GM19023 (cell line): Measurements from ENCODE around the gene NOTCH4.

Source experiments
- ATAC-seq: cut with Tn5 transposase; IDR thresholded peaks from one replicate; pipeline ENCODE4 v1.9.1; 2021; ENCODE audit warnings: mild to moderate bottlenecking, moderate library complexity; ENCODE audit not compliant: unreplicated experiment

The NOTCH4 gene

DNA sequence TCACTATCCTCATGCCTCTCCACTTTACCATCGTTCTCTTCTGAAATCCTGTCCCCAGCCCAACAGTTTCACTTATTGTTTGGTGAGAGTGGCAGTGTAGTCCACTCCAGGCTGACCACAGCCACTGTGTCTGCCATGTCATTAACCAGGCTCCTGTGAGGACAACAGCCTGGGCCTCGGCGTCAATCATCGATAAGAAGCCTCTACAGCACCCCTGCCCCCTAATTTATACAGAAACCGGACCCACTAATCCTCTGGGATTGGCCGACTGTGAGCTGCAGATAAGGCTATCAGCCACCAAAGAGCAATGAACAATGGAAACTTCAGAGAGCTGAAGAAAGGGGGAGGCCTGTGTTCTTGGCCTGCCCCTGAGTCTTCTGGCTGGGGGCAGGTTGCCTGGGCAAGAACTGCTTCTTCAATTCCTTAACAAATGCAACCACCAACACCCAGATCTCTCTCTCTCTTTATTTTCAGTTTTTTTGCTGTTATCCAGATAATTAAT, 56.1 kb downstream of the NOTCH4 start:
- ATAC-seq, result no peak

DNA sequence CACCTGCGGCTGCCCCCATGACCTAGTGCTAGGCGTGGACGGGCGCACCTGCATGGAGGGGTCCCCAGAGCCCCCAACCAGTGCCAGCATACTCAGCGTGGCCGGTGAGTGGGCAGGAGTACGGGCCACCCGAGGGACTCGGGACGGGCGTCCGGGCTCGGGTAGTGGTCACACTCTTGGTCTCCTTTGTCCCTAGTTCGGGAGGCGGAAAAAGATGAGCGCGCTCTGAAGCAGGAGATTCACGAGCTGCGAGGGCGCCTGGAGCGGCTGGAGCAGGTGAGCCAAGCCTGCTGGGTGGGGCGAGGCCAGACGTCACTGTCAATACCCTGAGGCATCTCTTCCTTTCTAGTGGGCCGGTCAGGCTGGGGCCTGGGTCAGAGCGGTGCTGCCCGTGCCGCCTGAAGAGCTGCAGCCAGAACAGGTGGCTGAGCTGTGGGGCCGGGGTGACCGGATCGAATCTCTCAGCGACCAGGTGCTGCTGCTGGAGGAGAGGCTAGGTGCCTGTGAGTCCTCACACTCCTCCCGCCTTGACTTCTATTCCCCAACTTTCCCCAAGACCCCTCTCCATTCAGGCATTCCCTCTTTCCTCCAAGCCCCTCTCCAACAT, 56.6 kb downstream of the NOTCH4 start:
- no peak for ATAC-seq

DNA sequence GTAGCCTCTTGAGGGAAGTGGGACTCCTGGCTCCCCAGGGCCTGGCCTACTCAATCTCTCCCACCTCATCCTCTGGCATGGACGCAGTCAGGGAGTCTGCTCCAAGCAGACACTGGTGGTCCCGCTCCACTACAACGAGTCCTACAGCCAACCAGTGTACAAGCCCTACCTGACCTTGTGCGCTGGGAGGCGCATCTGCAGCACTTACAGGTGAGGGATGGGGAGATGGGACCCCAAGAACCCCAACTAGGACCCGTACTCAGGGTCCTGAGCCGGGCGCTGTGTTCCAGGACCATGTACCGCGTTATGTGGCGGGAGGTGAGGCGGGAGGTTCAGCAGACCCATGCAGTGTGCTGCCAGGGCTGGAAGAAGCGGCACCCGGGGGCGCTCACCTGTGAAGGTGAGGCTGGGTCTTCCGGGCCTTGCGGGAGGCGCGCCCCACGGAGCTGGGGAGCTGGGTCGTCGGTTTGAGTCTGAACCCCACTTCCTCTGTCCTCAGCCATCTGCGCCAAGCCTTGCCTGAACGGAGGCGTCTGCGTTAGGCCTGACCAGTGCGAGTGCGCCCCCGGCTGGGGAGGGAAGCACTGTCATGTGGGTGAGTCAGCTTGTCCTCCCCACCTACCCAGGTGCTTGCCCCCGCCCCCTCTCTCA, 57.3 kb downstream of the NOTCH4 start:
- no peak for ATAC-seq

DNA sequence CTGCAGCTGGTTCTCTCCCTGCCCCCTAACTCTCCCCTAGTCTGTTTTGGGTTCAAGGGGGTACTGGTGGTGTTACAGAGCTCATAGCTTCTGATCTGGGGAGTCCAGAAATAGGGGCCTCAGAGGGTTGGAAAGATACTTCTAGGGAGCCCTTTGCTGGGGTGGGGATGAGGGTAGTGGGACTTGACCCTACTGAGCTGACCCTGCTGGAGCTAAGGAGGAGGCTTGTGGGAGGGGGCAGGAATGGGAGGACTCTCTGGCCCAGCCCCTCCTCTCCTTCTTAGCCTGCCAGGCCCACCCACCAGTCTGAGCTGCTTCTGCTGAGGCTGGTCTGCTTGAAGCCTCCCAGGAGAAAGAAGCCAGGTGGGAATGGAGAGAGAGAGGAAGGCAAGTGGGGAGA, 59.6 kb downstream of the NOTCH4 start, which contains the start of gene EGFL8:
Gene EGFL8, plus strand, starts transcription at position 301 of the 400 bp plus-strand sequence. CDS start 1,571 bp downstream, outside the sequence.
- ATAC-seq, result no peak

DNA sequence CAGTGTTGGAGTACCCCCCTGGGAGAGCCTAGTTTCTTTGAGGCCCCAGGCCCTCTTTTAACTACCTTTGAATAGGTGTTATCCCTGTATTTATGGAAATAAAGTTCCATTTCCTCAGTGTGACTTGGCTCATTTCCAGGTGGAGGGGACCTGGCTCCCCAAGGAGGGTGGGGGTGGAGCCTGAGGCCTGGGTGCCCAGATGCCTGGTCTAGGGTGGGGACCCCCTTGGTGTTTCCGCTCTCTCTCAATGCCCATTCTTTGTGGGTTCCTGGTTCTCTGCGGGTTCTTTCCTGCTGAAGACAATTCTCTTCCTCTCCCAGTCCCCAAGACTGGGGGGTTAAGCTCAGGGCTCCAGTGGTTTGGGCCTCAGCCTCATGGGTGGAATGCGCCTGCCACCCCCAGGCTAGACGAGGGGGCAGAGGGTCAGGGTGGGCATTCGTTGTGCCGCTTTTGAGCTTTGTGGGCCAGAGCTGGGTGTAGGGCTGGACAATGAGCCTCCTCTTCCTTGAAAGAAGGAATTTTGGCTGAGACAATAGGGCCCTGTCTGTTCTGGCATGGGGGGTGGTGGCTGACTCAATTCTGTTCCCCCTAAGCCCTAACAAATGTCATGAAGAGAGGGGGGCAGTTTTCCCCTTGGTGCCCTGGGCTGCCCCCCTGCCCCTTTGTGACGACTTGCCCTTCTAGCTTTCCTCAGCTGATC, 60.2 kb downstream of the NOTCH4 start:
- ATAC-seq, result no peak

DNA sequence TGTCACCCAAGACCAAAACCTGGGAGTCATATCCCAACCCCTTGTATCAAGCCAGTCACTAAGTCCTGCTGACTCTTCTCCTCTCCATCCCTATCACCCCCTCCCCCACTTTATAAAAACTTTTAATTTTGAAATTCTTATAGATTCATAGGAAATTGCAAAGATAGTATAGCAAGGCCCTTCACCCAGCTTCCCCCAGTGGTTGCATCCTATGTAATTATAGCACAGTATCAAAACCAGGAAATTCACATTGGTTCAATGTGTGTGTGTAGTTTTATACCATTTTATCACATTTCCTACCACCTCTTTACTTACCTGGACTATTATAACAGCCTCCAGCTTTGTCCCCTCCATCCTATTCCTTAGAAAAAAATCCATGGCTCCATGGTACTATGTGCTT, 65.8 kb downstream of the NOTCH4 start:
- no peak for ATAC-seq

DNA sequence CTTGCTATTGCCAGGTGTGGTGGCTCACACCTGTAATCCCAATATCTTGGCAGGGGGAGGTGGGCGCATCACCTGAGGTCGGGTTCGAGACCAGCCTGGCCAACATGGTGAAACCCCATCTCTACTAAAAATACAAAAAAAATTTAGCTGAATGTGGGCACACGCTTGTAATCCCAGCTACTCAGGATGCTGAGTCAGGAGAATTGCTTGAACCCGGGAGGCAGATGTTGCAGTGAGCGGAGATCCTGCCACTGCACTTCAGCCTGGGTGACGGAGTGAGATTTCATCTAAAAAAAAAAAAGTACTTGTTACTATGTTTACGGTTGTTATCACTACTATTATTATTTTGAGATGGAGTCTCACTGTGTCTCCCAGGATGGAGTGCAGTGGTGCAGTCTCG, 67.0 kb downstream of the NOTCH4 start:
- ATAC-seq, result no peak

DNA sequence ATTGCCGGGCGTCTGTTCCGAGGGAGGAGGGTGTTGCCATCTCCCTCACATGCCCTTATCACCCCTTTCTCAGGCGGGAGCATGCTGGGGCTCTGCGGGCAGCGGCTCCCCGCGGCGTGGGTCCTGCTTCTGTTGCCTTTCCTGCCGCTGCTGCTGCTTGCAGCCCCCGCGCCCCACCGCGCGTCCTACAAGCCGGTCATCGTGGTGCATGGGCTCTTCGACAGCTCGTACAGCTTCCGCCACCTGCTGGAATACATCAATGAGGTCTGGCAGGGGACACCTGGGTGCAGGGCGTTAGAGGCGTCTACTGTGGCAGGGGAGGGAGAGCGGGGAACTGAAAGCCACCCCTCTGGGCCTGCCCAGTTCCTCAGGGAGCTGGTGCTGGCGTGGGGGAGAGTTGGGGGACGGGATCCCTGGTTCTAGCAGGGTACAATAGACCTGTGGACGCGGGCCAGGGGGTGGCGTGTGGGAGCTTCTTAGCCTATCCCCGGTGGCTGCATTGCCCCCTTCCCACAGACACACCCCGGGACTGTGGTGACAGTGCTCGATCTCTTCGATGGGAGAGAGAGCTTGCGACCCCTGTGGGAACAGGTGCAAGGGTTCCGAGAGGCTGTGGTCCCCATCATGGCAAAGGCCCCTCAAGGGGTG, 69.2 kb downstream of the NOTCH4 start:
- ATAC-seq, result peak; percentile 56

DNA sequence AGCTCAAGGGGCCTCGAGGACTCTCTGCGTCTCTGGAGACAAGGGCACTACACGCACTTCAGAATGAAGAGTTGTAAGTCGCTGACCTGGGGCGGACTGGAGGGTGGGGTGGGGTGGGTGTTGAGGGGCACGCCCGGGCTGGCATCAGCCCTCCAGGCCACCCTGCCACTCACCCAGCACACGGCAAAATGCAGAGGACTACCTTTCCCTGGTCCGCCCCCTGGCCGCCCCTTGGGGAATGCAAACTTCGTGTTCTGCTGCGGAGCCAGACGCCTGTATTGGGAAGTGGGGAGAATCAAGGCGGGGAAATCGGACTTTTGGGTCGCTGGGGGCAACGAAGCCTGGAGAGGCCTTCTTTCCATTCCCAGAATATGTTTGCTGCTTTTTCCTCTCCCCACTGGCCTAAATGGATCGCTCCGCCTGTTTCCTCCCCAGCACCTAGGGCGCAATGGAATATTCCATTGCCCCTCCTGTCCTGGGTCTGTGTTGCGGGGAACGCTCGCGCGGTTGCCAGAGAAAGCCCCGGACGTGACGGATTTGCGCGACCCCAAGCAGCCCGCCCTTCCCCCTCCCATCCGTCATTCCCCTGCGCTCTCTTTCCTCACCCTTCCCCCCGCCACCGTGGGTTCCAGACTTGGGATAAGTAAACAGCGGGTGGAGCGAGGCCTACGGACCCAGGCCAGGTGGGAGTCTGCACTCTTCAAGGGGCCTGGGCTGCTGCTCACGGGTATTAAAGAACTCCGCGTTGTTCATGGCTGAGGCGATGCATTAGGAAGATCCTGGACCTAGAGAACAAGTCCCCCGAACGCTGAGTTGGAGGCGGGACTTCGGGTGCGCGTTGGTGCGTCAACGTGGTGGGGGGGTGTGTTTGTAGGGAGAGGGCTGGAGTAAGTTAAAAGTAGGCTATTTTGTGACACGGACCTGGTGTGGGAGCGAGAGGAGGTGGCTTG, 70.0 kb downstream of the NOTCH4 start, which contains the start of gene PPT2:
Gene PPT2, plus strand, starts transcription at position 578 of the 950 bp plus-strand sequence. CDS start 454 bp downstream, outside the sequence.
- peak; percentile 36 for ATAC-seq

DNA sequence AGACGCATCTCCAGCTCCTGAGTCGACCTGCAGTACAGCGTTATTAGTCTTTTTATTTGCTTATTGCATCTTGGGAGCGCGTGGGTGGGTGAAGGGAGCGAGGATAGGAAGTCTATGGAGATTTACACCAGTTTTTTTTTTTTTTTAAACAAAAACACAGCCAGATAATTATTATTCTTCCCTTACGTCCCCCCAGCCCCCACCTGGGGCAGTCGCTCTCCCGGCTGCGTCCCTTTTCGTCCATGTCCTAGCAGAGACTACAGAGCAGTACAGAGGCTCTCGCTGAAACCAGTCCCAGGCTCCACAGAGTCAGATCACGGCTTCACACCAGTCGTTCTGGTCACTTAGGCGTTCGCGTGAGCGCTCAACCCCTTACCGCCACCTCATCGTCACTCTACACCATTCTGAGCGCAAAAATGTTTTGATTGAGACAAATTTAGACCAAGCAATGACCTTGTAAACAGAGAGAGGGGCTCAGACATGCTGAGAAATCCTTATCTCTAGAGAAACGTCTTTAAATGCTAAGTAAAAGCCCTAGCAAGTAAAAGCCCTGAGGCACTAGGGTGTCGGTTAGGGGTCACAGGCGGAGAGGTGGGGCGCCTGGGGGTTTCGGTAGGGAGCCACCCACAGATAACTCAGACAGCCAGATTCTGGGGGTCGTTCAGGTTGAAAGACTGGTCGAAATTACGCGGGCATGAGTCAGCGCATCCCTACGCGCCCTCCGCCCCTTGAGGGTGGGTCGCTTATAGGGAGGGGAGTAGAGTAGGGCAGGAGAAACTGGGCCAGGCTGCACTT, 70.9 kb downstream of the NOTCH4 start:
- ATAC-seq, result no peak

DNA sequence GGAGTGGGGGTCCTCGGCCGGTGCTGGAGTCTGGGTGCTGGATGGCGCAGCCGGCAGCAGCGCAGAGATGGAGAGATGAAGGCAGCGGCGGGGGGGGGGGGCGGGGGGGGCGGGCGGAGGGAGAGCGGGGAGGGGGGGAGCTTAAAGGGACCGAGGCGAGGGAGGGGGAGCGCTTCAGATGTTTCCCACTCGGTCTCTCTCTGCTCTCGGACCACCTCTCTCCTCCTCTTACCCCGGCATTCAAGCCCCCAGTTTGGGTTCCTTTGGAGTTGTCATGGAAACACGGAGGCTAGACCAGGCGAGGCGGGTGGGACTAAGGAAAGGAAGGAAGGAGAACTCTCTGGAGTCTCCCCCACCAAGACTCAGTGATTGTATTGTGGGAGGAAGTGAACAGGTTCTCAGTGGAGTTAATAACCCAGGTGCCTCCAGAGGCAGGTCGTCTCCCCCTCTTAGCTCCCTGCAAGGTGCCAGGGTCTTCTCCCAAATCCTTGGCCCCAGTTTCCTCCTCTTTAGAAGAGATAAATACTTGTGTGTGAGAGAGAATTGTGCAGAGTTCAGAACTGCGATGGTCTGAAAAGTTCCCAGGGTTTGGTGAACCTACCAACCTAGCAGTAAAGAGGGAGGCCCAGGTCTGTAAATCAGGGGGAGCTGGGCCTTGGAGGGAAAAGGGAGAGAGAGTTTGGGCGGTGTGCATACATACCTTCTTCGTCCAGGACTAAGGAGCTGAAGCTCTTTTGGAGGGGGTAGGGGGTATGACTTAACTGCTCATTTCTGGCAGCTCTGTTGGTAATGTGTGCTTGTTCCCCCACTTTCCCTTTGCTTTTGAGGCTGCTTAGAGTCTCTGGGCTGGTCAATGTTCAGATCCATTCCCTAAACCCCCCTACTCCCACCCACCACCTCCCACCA, 71.8 kb downstream of the NOTCH4 start, which contains the start of gene PRRT1:
Gene PRRT1, minus strand, starts transcription at position 77 of the 906 bp plus-strand sequence. CDS start 112 bp downstream, outside the sequence.
- no peak for ATAC-seq

DNA sequence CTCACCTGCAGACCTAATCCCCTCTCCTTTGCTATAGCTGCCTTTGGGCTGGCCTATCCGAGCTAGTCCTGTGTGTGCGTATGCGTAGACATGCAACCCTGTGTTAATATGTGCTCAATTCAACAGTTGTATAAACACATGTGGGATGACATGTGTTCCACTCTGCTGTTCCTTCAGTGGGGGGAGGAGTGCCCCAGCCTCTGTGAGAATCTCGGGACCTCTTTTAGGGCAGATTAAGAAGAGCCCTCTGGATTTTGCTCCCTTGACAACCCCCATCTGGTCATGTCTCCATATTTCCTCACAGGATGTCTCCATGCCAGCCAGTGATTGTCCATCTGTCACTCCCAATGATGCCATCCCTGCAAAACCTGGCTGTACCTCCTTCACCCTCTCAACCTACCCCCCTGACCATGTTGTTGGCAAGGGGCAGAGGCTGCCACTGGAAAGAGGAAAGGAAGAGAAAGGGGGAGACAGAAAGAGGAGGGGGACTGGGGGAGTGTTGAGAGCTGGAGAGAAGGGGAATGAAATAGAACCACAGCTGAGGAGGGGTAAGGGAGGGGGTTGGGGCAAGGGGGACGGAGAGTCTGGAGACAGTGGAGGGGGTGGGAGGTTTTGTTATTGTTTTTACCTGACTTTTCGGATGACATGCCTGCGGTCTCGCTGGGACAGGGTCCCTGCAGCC, 72.5 kb downstream of the NOTCH4 start:
- ATAC-seq, result no peak

DNA sequence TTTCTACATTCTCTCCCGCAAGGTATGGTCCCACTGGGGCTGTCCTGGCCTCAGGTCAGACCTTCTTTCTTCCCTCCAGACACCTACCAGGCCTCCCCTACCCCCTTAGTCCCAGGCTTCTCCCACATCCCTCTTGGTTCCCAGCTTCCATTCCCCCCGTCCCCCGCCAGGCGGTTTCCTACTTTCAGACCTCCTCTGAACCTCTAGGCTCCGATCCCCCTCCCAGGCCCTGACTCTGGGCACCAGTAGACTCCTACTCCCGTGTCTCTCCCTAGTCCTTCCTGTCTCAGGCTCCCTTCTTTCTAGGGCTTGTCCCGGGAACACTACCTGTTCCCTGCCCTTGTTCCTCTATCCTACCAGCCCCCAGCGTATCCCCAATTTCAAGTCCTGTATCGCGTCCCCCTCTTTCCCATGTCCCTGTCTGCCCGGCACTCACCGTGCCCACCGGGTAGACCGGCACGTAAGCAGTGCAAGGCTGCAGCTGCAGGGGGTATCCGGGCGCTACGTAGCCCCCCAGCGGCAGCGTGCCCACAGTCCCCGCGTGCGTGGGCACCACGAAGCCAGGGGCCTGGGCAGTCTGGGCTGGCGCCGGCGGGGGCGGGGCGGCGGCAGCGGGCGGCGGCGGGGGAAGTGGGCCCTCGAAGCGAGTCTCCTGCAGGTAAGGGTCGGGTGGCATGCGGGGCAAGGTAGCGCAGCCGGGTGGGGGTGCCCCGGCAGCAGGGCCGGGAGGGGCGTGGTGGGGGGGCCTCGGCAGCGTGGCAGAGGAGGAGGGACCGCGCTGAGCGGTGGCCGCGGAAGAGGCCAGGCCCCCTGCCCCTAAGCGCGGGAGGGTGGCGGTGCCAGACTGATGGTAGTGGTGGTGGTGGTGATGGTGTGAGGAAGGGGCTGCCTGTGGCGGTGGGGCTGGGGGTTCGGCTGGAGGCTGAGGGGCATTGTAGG, 73.7 kb downstream of the NOTCH4 start:
- ATAC-seq, result no peak

DNA sequence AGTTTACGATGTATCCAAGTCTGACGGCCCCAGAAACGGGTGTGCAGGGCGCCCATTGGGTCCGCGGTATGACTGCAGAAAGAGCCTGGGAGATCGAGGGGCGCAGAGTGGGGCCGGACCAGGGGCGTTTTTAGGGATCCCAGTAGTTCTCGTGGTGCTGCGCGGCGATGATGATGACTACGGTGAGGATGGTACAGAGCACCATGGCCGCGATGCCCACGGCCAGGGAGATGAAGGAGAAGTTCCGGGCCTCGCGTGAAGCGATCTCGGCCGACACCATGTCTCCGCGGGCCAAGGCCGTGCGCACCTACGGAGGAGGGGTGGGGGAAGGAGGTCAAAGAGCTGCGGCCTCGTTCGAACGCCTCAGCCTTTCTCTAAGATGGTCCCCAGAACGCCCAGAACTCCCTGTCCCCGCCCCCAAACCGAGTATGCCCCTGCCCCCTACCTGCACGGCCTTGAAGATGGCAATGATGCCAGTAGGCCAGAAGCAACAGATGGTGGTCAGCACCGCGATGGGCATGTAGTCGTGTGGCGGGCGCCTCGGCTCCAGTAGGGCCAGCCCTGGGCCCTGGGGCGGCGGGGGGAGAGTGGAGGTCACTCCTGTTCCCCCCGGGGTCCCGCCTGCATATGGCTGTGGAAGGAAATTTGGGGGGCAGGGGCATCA, 74.6 kb downstream of the NOTCH4 start:
- ATAC-seq, result no peak

DNA sequence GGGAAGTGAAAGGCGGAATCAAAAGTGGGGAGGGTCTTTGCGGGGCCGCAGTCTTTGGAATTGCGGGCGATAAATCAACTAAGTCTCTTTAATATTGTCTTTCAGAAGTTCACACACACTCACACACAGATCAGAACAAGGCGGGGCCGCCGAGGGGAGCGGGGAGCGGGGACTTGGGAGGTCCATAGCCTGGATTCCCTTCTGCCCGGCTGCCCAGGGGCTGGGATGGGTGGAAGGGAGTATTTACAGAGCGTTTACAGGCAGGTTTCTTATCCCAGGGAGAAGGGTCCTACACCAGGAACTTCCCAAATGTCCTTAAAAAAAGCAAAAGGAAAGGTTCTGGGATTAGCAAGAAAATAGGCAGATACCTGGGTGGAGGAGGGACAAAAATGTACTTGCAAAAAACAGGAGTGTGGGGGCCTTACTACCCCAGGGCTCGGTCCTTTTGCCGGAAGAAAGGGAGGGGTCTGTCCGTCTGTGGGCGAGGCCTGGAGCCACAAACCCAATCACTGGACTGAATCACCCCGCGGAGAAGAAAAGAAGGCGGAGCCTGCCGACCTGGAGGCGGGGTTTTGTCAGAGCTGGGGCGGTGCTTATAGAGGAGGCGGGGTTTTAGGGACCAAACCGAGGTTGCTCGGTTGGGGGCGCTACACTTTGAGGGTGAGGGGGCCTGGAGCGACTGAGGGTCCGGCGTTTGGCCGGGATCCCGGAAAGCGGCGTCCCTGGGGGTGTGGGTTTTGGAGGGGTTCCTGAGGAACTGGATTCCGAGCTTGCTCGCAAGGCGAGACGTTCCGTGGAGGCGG, 75.4 kb downstream of the NOTCH4 start:
- no peak for ATAC-seq
